Posterior vena cava (tissue), 2 donors: ENCODE measurements around the gene RAB19. TPM values are rescaled to one million over a fixed set of nuclear protein-coding genes. Genes with fewer than 3 reads are reported as not detected.
"Not testable (repeated sequence)": the region's sequence is repeated elsewhere in the genome, so short reads cannot be mapped to it uniquely, and the experiment has no call there.

ENCODE experiments used
- DNase-seq: peaks from one replicate; pipeline ENCODE4 v3.0.0-alpha.2; 2020; ENCODE audit warnings: low spot score
- intact Hi-C, 2 donors: fragments of 100-400 bp; cut with DNase I; formaldehyde crosslinking; loops; one replicate each; pipeline versions ENCODE4 v1.14.1 to v1.14.2; 2022 to 2023
- total RNA-seq, 2 donors: library from RNA; stranded (reverse); fragmentation: NEBNext Ultra II Directional; extraction: Animal tissue kit (Norgen Biotek cat#: 25700); gene quantifications; one replicate each; pipeline ENCODE4 v1.2.1, GENCODE V29; 2021
- donor health status: DM: yes; HTN: yes; CAD: no.
- donor health status: DM: yes; HTN: yes; CAD: no.

RAB19 gene
- total RNA-seq, 2 donors from 2014 or later, result not detected

- intact Hi-C loops, result no loop called here
- no peak for DNase-seq
These were observed 37.7 kb downstream of the RAB19 start for GRCh38 chr7:140441519-140441918.

GRCh38 chr7:140446467-140446866 lies 42.6 kb downstream of the RAB19 start:
- no peak for DNase-seq
- intact Hi-C loops, result no loop called here

GRCh38 chr7:140447841-140448240 lies 44.0 kb downstream of the RAB19 start:
- DNase-seq, result no peak
- intact Hi-C loops, result no loop called here

GRCh38 chr7:140448781-140449480 lies 45.1 kb downstream of the RAB19 start:
- no peak for DNase-seq
- intact Hi-C loops, result no loop called here

- intact Hi-C loops, result no loop called here
- DNase-seq, result no peak
These were observed 47.9 kb downstream of the RAB19 start for GRCh38 chr7:140451716-140452115.

GRCh38 chr7:140453273-140453672 lies 49.4 kb downstream of the RAB19 start:
- DNase-seq, result no peak
- intact Hi-C loops, result no loop called here

- intact Hi-C loops, DNase-seq: not testable (repeated sequence)
These were observed 50.2 kb downstream of the RAB19 start for GRCh38 chr7:140453785-140454656.

GRCh38 chr7:140454657-140455015 lies 50.8 kb downstream of the RAB19 start:
- DNase-seq, result no peak
- intact Hi-C loops, result no loop called here

- DNase-seq, result no peak
- intact Hi-C loops, result no loop called here
These were observed 51.9 kb downstream of the RAB19 start for GRCh38 chr7:140455743-140456142.

GRCh38 chr7:140456551-140457051 lies 52.7 kb downstream of the RAB19 start:
- intact Hi-C loops, result no loop called here
- DNase-seq, result no peak

- DNase-seq, result no peak
- intact Hi-C loops, result no loop called here
These were observed 54.3 kb downstream of the RAB19 start for GRCh38 chr7:140458201-140458600.

- intact Hi-C loops, result no loop called here
These were observed 55.1 kb downstream of the RAB19 start for GRCh38 chr7:140458916-140459315.

GRCh38 chr7:140463111-140463510 lies 59.3 kb downstream of the RAB19 start:
- DNase-seq, result no peak
- intact Hi-C loops, result no loop called here

More at GRCh38 chr7:140458916-140459315, 55.1 kb downstream of the RAB19 start:
- DNase-seq, result no peak

- intact Hi-C loops, result no loop called here
- no peak for DNase-seq
These were observed 72.0 kb downstream of the RAB19 start for GRCh38 chr7:140475747-140476333.

- intact Hi-C loops, result no loop called here
These were observed 72.9 kb downstream of the RAB19 start for GRCh38 chr7:140476698-140477261.

More at GRCh38 chr7:140476698-140477261, 72.9 kb downstream of the RAB19 start:
- no peak for DNase-seq

Other genes starting within 250 kb of the RAB19 start
- gene KDM7A, start 227.1 kb upstream of the RAB19 start, total RNA-seq, result 10 to 100 TPM; 15.4 to 23.1 TPM
- 10 to 100 TPM; 50.7 to 59.0 TPM for gene SLC37A3, start 5.5 kb upstream of the RAB19 start, total RNA-seq
- gene MKRN1, start 75.4 kb downstream of the RAB19 start, total RNA-seq, result 10 to 100 TPM; 59.1 to 74.7 TPM
- 10 to 100 TPM; 13.7 to 26.4 TPM for gene DENND2A, start 236.8 kb downstream of the RAB19 start, total RNA-seq